NCI-H524 (cell line): ENCODE results near the gene VPREB3.
A peak's percentile ranks its signal among the peaks of the same experiment; 100 is the strongest.
"Not testable (repeated sequence)": the region's sequence is repeated elsewhere in the genome, so short reads cannot be mapped to it uniquely, and the experiment has no call there.

Experiments used
- DNase-seq, 2 experiments: peaks; one replicate each; lab custom pipeline; 2025; lab: John Stamatoyannopoulos, UW

Gene VPREB3

DNA sequence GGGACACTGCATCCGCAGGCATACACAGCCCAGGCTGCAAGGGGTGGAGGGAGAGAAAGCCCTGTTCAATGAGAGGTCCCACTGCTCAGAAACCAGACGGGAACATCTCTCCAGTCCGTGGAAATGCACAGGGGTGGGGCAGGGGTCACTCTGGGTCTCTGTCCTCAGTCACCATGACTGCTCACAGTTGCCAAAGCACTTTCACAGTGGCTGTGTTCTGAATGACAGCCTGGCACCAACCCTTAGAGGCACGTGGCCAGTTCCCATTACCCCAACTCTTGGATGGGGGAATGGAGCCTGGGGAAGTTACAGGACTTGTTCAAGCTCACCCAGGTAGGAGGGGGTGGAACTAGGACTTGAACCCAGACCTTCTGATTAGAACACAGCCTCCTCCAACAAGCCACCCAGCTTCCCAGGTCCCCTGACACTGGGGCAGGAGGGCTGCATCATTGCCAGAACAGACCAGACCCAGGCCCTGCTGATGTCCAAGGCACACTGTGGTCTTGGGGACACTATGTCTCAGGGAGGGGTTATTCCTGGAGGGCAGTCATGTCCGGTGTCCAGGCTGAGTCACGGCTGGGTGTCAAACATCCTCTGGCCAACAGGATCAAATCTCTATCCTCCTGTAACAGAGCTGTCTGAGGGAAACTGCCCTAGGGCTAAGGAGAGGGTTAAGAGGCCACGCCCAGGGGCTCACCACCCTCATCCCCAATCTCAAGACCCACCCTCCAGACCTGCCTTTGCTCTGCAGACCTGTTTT, 11.5 kb downstream of the VPREB3 start:
- DNase-seq = no peak

GRCh38 chr22:23737696-23738095, 16.5 kb downstream of the VPREB3 start:
- no peak for DNase-seq

GRCh38 chr22:23728108-23728507, 26.1 kb downstream of the VPREB3 start:
- DNase-seq = not testable (repeated sequence)

DNA sequence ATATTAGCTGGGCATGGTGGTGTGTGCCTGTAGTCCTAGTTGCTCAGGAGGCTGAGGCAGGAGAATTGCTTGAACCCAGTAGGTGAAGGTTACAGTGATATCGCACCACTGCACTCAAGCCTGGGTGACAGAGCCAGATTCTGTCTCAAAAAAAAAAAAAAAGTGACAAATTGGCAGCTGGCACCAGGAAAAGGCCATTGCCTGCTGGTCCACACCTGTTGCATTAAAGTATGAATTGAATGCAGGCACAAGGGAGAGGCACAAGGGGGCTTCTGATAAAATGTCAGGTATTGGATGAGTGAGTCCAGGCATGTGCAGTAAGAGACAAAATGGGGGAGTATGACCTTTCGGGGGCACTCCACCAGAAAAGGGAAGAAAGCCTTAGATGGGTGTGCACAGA, 31.5 kb downstream of the VPREB3 start:
- DNase-seq = no peak

DNA sequence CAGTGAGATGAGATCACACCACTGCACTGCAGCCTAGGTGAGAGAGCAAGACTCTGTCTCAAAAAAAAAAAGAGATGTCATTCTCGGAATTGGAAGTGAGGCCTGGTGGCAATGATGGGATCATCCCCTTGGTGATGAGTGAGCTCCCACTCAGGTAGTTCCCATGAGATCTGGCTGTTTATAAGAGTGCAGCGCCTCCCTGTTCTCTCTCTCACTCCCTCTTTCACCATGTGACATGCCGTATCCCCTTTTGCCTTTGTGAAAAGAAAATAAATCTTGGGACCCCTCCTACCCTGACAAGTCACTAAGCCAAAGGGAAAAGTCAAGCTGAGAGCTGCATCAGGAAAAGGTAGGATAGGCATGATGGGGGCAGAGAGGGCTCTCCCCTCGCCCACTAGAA, 32.1 kb downstream of the VPREB3 start:
- DNase-seq = peak; percentile 15 to 47

- DNase-seq = no peak
These were observed 33.4 kb downstream of the VPREB3 start for GRCh38 chr22:23720855-23721254.

DNA sequence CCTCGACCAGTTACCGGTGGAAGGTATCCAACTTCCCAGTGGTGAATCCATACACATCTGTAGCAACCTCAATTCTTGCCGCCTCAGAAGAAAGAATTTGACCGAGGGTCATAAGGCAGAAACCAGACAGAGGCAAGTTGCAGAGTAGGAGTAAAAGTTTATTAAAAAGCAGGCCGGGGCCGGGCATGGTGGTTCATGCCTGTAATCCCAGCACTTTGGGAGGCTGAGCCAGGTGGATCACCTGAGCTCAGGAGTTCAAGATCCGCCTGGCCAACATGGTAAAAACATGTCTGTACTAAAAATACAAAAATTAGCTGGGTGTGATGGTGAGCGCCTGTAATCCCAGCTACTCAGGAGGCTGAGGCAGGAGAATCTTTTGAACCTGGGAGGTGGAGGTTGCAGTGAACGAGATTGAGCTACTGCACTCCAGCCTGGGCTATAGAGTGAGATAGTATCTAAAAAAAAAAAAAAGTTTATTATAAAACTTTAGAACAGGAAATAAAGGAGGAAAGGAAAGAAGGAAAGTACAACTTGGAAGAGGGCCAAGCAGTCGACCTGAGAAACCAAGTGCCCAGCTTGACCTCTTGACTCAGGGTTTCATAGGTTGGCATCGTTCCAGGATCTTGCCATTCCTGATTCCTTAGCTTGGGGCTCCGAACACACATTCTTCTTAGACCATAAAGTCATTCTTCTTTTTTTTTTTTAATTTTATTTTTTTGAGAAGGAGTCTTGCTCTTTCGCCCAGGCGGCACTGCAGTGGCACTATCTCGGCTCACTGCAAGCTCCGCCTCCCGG, 35.7 kb downstream of the VPREB3 start:
- no peak for DNase-seq

- peak; percentile 72 to 90 for DNase-seq
These were observed 37.1 kb downstream of the VPREB3 start for GRCh38 chr22:23716811-23717801.

DNA sequence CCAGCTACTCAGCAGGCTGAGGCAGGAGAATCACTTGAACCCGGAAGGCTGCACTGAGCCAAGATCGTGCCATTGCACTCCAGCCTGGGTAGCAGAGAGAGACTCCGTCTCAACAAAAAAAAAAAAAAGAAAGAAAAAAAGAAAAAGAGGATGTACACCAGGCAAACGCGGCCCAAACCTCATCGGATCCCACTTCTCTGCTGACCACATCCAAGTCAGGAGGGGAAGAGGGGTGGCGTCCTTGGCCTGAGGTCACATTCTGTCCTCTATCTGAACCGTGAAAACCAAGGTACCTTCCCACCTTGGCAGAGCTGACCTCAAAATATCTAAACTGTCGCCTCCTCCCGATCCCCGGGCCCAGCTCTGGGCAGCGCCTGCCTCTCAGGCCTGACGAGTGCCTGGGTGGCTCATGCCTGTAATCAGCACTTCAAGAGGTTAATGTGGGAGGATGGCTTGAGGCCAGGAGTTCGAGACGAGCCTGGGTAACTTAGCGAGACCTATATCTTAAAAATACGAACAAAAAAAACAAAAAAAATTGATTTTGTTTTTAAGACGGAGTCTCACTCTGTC, 38.3 kb downstream of the VPREB3 start:
- DNase-seq = no peak

DNA sequence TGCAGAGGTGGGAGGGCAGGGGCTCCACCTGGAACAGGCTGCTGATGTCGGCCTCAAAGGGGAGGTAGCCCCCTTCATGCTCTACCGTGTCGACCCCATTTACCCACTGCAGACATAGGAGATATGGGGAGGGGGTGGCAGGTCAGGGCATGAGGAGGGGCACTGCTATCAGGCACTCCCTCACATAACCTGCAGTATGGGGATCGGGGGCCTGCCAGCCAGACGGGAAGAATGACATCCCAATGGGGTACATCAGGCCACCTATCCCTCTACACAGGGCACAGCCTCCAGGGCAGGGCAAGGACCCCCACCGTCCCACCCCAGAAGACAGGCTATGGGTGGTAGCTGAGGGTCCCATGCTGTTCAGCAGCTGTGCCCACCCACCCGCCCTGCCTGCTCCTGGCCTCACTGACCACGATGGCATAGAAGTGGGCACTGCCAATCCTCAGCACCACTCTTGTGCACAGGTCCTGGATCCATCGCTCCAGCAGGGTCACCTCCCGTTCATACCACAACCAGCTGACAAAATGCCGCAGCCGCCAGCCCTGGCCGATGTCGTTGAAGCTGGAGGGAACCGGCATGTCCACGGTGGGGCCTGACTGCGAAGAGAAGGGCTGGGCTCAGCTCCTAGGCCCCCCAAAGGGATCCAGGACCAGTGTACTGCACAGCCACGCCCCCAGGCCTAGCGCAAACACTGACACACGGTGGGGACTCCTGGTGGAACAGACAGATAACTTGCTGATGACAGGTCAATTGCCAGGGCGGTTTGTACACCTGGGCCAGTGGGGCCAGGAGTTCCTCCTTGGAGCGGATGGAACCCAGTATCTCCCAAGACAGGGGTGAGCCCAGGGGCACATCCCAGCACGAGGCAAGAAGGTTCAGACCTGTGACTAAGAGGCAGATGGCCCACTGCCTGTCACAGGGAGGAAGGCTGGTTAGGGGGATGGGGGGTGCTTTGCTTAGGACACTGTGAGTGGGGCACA, 39.3 kb downstream of the VPREB3 start:
- no peak for DNase-seq

DNA sequence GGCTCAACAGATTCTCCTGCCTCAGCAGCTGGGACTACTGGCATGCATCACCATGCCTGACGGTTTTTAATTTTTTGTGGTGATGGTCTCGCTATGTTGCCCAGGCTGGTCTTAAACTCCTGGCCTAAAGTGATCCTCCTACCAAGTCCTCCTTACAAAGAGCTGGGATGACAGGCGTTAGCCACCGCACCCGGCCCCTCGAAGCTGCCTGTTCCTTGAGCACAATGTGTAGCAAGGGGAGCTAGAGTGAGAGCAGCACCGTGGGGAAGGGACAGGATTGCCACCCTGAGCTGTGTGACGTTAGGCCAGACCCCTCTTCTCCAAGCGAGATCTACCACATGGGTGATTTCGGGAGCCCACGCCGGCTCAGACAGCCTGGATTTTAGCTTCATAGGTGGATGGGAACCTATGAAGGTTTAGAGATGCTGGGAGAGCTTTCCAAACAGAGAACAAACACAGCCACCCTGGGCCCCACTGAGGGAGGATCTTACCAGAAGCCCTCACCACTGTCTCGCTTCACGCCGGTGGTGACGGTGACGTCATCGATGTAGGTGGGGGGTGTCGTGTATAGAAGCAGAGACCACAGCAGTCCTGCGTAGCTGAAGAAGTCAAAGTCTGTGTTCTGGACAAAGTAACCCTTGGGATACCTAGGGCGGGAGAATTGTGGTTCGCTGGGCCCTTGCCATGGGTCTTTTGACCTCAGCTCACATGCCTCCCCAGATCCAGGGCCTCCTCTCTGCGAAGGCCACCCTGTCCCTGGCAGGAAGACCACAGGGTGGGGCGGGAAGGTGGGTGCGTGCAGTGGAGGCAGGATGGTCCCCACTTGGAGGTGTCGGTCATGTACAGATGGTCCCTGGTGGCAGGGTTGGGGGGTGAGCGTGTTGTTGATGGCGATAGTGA, 40.3 kb downstream of the VPREB3 start:
- DNase-seq = no peak

- no peak for DNase-seq
These were observed 42.0 kb downstream of the VPREB3 start for GRCh38 chr22:23712256-23712655.

- no peak for DNase-seq
These were observed 45.1 kb downstream of the VPREB3 start for GRCh38 chr22:23709107-23709506.

DNA sequence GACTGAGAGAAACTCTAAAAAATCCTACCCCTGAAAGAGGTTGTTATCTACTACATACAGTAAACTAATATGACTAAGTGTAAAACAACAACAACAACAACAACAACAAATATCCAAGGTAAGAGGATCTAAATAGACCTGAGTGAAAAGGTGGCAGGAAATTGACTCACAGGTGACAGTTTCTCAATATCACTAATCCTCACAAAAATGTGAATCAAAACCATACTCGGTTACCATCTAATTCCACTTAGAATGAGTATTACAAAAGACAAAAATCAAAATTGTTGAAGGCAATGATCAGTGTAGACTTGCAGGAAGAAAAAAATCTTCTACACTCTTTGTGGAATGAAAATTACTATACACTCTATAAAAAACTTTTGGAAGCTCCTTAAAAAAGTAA, 46.0 kb downstream of the VPREB3 start:
- no peak for DNase-seq

GRCh38 chr22:23705358-23705757, 48.9 kb downstream of the VPREB3 start:
- no peak for DNase-seq

GRCh38 chr22:23704829-23705228, 49.4 kb downstream of the VPREB3 start:
- DNase-seq = no peak

DNA sequence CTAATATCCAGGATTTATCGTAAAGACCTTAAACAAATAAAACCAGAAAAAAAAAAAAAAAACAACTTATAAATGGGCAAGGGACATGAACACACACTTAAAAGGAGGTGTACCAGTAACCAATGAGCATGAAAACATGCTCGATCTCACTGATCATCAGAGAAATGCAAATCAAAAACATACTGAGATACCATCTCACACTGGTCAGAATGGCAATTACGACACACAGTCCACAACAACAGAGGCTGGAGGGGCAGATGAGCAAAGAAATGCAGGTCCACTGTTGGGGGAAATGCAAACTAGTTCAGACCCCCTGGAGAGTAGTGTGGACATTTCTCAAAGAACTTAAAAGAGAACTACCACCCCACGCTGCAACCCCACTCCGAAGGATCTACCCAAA, 50.2 kb downstream of the VPREB3 start:
- DNase-seq = no peak
